CD4-positive, alpha-beta T cell treated with Interleukin-1 beta for 1 hour (primary cell): ENCODE results near the gene KLK3.
"Not testable (repeated sequence)": the region's sequence is repeated elsewhere in the genome, so short reads cannot be mapped to it uniquely, and the experiment has no call there.

ENCODE experiments used
- DNase-seq, 2 donors: peaks; one replicate each; pipeline ENCODE4 v3.0.0-alpha.2; 2020 to 2022

Gene KLK3

GRCh38 chr19:50870417-50871089 is 15.8 kb downstream of the KLK3 start:
- DNase-seq: no peak

DNA sequence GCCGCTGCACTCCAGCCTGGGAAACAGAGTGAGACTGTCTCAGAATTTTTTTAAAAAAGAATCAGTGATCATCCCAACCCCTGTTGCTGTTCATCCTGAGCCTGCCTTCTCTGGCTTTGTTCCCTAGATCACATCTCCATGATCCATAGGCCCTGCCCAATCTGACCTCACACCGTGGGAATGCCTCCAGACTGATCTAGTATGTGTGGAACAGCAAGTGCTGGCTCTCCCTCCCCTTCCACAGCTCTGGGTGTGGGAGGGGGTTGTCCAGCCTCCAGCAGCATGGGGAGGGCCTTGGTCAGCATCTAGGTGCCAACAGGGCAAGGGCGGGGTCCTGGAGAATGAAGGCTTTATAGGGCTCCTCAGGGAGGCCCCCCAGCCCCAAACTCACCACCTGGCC is 18.3 kb downstream of the KLK3 start, which contains the start of gene KLK2:
Gene KLK2 (plus strand): TSS at position 384 of the 400 bp plus-strand sequence. CDS start 35 bp downstream, outside the sequence.
- DNase-seq: no peak

DNA sequence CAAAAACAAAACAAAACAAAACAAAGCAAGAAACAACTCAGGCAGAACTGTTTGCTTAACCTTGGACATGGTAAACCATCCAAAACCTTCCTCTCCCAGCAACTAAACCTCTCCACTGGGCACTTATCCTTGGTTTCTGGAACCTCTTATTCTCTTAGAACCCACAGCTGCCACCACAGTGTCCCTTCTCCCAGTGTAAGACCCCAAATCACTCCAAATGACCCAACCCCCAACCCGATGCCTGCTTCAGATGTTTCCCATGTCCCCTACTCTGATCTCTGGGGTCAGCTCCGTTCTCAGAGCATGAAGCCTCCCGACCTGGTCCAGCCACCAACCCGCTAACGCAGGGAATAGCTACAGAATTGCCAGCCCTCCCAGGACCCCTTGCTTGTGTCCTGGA is 19.5 kb downstream of the KLK3 start:
- no peak for DNase-seq

DNA sequence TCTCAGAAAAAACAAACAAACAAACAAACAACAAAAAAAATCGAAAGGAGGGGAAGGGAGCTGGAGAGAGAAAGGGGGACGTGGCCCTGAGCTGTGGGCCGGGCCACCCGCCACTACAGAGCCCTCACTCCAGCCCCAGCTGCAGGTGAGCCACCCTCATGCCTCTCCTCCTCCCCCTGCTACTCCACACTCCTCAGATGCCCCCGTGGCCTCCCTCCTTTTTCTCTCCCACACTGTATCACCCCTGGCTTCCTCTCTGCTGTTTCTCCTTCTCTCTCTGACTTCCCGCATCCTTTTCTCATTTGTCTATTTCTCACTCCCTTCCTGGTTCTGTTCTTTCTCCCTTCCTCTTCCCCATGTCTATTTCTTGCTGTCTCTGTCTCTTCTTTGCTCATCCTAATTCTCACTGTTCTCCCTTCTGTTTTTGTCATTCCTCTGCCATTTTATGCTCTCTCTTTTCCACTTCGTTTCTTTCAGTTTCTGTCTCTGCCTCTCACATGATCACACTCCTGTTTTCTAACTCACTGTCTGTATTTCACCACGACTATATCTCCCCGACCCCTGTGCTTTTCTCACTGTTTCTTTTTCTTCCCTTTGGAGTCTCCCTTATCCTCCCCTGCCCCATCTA is 21.2 kb downstream of the KLK3 start:
- no peak for DNase-seq

- no peak for DNase-seq
These were observed 21.7 kb downstream of the KLK3 start for GRCh38 chr19:50876456-50876855.

GRCh38 chr19:50877338-50877737 is 22.6 kb downstream of the KLK3 start:
- no peak for DNase-seq

GRCh38 chr19:50878851-50879250 is 24.1 kb downstream of the KLK3 start:
- DNase-seq: no peak

- no peak for DNase-seq
These were observed 25.5 kb downstream of the KLK3 start for GRCh38 chr19:50880241-50880640.

DNA sequence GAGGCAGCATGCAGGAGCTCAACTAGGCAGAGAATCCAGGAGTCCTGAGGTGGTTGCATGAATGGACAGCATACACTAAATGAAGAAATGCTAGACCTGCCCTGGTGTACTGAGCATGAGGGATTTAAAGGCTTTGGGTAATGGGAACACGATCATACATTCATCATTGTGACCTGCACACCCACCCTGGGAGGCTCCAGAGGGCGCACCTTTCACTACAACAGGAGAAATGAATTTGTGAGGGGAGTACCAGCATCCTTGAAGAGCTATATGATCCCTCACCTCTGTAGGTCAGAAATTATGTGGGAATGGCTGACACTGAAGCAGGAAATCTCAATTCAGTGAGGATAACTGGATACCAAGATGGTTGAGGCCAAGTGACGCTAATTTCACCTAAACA is 27.5 kb downstream of the KLK3 start:
- DNase-seq: no peak

GRCh38 chr19:50889638-50890037 is 34.9 kb downstream of the KLK3 start:
- no peak for DNase-seq

DNA sequence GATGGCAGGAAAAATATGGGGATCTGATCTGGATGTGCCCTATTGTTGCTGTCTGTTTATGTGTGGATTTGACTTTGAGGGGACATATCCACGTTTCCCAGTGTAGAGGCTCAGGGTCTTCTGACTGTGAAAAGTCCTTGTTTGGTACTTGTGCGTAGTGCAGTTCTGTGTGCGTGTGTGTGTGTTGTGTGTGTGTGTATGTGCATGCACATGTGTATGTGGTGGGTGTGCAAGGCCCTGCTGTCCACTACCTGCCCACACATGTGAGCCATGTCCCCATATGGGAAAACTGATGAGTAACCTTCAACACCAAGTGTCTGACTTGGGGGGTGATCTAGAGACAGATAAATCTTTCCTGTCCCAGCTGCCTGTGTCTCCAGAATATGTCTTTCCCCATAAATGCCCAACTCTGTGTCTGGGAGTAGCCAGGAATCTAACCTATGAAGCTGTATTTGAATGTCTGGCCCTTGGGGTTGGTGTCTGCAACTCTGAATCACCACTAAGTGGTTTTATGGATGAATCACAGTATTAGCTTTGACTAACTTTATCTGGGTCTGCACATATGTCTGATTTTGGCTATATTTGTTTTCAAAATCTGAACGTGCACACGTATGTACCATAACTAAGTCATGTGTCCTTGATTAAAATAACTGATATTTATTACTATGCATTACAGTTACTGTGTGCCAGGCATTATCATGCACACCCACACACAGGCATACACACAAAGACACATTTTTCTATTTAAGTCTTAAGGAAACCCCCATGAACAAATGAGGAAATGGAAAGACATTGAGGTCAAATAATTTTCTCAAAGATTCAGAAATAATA is 35.9 kb downstream of the KLK3 start:
- no peak for DNase-seq

GRCh38 chr19:50891253-50891625 is 36.5 kb downstream of the KLK3 start:
- no peak for DNase-seq

DNA sequence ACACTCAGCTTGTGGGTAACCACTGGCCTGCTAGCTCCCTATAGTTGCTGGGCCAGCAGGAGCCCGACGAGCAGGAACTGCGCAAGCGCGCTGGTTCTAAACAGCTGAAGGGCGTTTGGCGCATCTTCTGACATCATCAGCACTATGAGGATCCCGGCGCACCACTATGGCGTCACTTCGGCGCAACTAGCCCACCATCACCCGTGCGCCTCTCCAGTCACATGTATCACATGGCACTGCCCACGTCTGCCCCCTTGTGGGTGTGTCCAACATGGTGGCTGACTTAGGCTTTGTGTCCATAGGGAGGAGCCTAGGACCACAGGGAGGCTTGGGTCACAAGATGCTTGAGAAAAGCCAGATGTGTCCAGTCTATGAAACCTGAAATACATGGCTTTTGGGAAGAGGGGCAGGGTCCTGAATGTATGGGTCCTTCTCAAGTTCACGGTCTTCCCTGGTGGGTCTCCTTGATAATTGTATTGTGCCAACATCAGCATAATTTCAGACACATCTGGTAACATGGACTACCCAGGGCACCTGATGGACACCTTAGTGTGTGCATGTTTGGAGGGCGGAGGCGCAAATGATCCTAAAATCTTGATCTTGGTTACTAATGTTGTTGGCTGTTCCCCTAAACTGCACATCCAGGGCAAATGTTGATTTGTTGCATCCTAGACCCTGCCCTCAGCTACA is 38.5 kb downstream of the KLK3 start:
- no peak for DNase-seq

DNA sequence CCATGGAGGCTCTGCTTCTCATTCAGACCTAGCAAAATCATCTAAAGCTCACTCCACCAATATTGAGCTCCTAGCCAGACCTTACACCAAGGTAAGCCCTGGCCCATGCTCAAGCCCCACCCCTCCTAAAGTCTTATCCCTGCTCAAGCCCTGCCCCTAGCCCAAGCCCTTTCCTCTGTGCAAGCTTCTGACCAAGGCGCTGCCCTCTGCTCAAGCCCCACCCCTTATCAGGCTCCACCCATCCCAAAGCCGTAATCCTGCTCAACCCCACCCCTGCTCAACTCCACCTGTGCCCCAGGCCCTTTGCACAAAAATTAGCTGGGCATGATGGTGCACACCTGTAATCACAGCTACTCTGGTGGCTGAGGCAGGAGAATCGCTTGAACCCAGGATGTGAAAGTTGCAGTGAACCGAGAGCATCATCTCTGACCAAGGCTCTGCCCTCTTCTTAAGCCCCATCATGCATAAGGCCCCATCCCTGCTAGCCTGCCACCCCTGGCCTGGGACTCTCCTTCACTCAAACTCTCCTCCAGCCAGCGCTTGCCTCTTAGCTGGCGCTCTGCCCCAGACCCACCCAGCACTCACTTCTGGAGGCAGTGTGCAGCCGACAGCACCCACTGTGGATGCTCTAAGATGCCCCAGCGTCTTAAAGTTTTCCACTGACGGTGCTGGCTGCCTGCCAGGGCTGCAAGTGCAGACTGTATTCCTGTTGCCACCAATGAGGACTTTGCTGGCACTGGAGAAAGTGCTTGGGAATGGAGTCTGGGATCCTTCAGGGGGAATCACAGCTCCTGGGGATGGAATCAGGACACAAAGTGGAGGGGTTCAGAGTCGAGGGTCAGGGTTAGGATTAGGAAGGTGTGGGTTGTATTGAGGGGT is 40.0 kb downstream of the KLK3 start:
- DNase-seq: no peak

DNA sequence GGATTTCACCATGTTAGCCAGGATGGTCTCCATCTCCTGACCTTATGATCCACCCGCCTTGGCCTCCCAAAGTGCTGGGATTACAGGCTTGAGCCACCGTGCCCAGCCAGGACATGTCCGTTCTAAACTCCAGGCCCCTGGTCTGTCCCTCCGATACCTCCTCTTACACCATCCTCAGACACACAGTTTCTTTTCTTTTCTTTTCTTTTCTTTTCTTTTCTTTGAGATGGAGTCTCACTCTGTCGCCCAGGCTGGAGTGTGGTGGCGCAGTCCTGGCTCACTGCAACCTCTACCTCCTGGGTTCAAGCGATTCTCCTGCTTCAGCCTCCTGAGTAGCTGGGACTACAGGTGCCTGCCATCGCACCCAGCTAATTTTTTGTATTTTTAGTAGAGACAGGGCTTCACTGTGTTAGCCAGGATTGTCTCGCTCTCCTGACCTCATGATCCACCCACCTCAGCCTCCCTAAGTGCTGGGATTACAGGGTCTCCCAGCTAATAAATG is 41.4 kb downstream of the KLK3 start:
- DNase-seq: not testable (repeated sequence)

GRCh38 chr19:50896591-50897190 is 42.0 kb downstream of the KLK3 start:
- peak in 1 of 2 donors; percentile 52 for DNase-seq

- DNase-seq: no peak
These were observed 42.5 kb downstream of the KLK3 start for GRCh38 chr19:50897191-50897607.

DNA sequence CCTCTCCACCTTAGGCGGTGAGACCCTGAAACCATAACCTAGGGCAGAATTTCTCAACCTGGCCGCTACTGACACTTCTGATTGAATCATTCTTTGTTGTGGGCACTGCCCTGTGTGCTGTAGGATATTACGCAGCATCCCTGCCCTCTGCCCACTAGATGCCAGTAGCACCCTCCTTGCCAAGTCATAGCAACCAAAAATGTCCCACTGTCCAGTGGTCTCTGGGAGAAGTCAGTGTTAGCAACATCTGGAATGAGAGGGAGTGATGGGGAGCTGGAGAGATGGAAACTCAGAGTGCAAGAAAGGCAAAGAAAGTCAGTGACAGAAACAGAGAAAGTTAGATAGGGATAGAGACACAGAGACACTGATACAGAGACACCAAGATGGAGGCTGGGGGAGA is 42.9 kb downstream of the KLK3 start:
- DNase-seq: no peak

- DNase-seq: no peak
These were observed 43.3 kb downstream of the KLK3 start for GRCh38 chr19:50898018-50898417.

DNA sequence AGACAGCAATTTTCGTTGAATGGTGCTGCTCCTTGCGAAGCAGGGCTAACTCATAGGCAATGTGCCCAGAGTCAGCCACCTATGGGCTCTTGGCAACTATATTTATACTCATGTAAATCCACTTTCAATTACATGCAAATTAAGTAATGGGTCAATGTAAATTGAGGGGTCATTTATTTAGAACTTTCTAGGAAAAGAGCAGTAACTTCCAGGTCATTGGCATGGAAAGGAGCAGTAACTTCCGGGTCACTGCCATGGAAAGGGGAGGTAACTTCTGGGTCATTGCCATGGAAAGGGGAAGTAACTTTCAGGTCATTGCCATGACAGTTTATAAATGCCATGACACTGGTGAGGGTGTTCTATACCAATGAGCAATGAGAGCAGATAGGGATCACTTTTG is 44.9 kb downstream of the KLK3 start:
- DNase-seq: no peak

DNA sequence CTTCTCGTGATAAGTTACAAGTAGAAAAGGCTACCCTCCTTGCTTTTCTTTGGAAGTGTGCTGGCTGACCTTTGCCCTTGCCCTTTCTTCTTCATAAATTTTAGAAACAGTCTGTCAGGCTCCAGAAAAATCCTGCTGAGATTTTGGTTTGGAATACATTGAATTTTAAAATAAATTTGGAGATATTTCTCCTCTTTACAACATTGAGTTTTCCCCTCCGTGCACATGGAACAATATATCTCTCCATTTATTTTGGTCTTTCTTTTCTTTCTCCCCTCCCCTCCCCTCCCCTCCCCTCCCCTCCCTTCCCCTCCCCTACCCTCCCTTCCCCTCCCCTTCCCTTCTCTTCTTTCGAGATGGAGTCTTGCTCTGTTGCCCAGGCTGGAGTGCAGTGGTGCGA is 47.9 kb downstream of the KLK3 start:
- no peak for DNase-seq

DNA sequence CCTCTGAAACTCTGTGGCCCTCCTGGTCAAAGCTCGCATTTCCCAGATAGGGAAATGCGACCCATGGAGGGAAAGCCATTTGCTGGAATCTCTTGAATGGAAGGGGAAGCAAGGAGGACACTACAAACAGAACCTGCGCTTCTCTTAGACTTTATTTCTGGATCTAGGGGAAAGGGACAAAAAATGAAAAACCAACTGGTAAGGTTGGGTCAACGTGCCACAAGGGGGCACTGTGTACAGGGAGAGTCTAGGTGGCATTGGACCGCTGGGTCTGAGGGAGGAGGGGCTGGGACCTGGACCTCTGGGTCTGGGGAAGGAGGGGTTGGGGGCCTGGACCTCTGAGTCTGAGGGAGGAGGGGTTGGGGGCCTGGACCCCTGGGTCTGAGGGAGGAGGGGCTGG is 51.5 kb downstream of the KLK3 start:
- no peak for DNase-seq
